ENCODE results near the gene DCAF5. TPM values are rescaled to one million over a fixed set of nuclear protein-coding genes. Genes with fewer than 3 reads are reported as not detected.

DCAF5 gene
- total RNA-seq, 1 donor from 2014 or later, result 48.6 TPM

GRCh38 chr14:69006346-69006745, 146.6 kb downstream of the DCAF5 start:
- no peak for TF ChIP-seq CTCF (IDR thresholded peaks at IDR 0.05)
- no peak for TF ChIP-seq POLR2AphosphoS5 (IDR thresholded peaks at IDR 0.05; ENCODE audit: insufficient read depth in 1 of 2, low read depth in 1 of 2)
- no peak for TF ChIP-seq POLR2A (IDR thresholded peaks at IDR 0.05)

GRCh38 chr14:69005432-69006148, 147.3 kb downstream of the DCAF5 start:
- Histone ChIP-seq H3K4me1 (peaks cover 19% of the 10 kb centered on the region), H3K4me3 (no peak overlapping the region), H3K9me3 (no peaks in the 10 kb centered on the region), H3K27me3 (no peaks in the 10 kb centered on the region), H3K36me3 (no peaks in the 10 kb centered on the region), H3K27ac (peak overlapping the region; percentile 31)
- peak in 1 of 2 donors; percentile 94 for DNase-seq (ENCODE audit: extremely low spot score in 2 of 2)
- intact Hi-C loops (cut with DNase I), result no loop called here
- peak; percentile 47 to 79 for TF ChIP-seq POLR2AphosphoS5 (IDR thresholded peaks at IDR 0.05; ENCODE audit: insufficient read depth in 1 of 2, low read depth in 1 of 2)
- no peak for TF ChIP-seq POLR2A (IDR thresholded peaks at IDR 0.05)
- TF ChIP-seq CTCF (IDR thresholded peaks at IDR 0.05), result no peak

More at GRCh38 chr14:69006346-69006745, 146.6 kb downstream of the DCAF5 start:
- intact Hi-C loops (cut with DNase I), result no loop called here
- no peaks in the 10 kb centered on the region for H3K36me3 ChIP-seq
- H3K27ac ChIP-seq, result peak overlapping the region; percentile 31
- H3K4me1 ChIP-seq, result peaks cover 19% of the 10 kb centered on the region
- no peaks in the 10 kb centered on the region for H3K9me3 ChIP-seq
- no peak overlapping the region for H3K4me3 ChIP-seq
- no peak for DNase-seq (ENCODE audit: extremely low spot score in 2 of 2)
- no peaks in the 10 kb centered on the region for H3K27me3 ChIP-seq

GRCh38 chr14:69004731-69005431, 148.0 kb downstream of the DCAF5 start:
- no peak for DNase-seq (ENCODE audit: extremely low spot score in 2 of 2)
- H3K4me1 ChIP-seq, result peaks cover 19% of the 10 kb centered on the region
- H3K27me3 ChIP-seq, result no peaks in the 10 kb centered on the region
- H3K27ac ChIP-seq, result no peak overlapping the region
- no peak overlapping the region for H3K4me3 ChIP-seq
- intact Hi-C loops (cut with DNase I), result no loop called here
- TF ChIP-seq POLR2AphosphoS5 (IDR thresholded peaks at IDR 0.05; ENCODE audit: insufficient read depth in 1 of 2, low read depth in 1 of 2) (no peak), CTCF (IDR thresholded peaks at IDR 0.05) (no peak), POLR2A (IDR thresholded peaks at IDR 0.05) (no peak)
- no peaks in the 10 kb centered on the region for H3K9me3 ChIP-seq
- H3K36me3 ChIP-seq, result no peaks in the 10 kb centered on the region

DNA sequence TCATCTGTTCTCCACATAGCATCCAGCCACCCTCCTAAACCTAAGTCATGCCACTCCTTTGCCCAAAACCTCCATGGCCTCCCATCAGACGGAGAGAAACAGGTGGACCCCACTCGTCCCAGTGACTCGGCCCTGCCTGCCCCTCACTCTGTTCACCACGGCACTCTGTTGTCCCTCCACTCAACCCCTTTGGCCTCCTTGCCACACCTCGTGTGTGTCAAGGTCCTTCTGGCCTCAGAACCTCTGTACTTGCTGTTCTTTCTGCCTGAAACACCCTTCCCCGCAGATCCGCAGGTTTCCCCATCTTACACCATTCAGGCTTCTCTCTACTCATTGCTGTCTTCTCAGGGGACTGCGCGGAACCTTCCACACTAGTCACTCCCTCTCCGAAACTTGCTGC, 149.3 kb downstream of the DCAF5 start:
- TF ChIP-seq CTCF (IDR thresholded peaks at IDR 0.05), result no peak
- no peak for TF ChIP-seq POLR2AphosphoS5 (IDR thresholded peaks at IDR 0.05; ENCODE audit: insufficient read depth in 1 of 2, low read depth in 1 of 2)
- TF ChIP-seq POLR2A (IDR thresholded peaks at IDR 0.05), result no peak
- no peaks in the 10 kb centered on the region for H3K27me3 ChIP-seq
- H3K4me3 ChIP-seq, result no peak overlapping the region
- H3K9me3 ChIP-seq, result no peaks in the 10 kb centered on the region
- no peak overlapping the region for H3K27ac ChIP-seq
- DNase-seq (ENCODE audit: extremely low spot score in 2 of 2), result no peak
- intact Hi-C loops (cut with DNase I), result no loop called here
- H3K36me3 ChIP-seq, result no peaks in the 10 kb centered on the region
- peaks cover 19% of the 10 kb centered on the region for H3K4me1 ChIP-seq

DNA sequence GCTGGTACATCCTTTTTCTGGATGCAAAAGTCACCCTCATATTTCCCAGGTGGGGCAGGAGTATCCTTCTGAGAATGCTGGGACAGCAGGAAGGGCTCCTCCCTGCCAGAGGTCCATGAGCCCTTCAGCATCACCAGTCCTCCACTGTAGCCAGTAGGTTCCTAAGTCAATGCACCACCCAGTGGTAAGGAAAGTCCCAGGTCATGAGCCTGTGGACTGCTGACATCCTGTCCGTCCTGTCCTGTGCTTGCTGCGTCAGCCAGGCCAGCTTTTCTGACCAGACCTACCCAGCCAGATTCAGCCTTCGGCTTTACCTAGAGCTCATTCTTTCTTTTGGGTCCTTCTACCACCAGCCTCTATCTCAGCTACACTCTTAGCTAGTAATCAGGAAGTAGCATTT, 150.8 kb downstream of the DCAF5 start:
- intact Hi-C loops (cut with DNase I), result no loop called here
- Histone ChIP-seq H3K27ac (no peak overlapping the region), H3K4me1 (peaks cover 19% of the 10 kb centered on the region), H3K4me3 (no peak overlapping the region), H3K9me3 (no peaks in the 10 kb centered on the region), H3K27me3 (no peaks in the 10 kb centered on the region), H3K36me3 (no peaks in the 10 kb centered on the region)
- TF ChIP-seq CTCF (IDR thresholded peaks at IDR 0.05) (no peak), POLR2A (IDR thresholded peaks at IDR 0.05) (no peak), POLR2AphosphoS5 (IDR thresholded peaks at IDR 0.05; ENCODE audit: insufficient read depth in 1 of 2, low read depth in 1 of 2) (peak in 1 of 2 donors; percentile 34)
- no peak for DNase-seq (ENCODE audit: extremely low spot score in 2 of 2)

Data from vagina (tissue), 2 donors.